NCI-H2171 (cell line): ENCODE results near the gene PSMA5.
"Not testable (repeated sequence)": the region's sequence is repeated elsewhere in the genome, so short reads cannot be mapped to it uniquely, and the experiment has no call there.

ENCODE experiments used
- DNase-seq: peaks from one replicate; lab custom pipeline; 2025; lab: John Stamatoyannopoulos, UW

The PSMA5 gene

DNA sequence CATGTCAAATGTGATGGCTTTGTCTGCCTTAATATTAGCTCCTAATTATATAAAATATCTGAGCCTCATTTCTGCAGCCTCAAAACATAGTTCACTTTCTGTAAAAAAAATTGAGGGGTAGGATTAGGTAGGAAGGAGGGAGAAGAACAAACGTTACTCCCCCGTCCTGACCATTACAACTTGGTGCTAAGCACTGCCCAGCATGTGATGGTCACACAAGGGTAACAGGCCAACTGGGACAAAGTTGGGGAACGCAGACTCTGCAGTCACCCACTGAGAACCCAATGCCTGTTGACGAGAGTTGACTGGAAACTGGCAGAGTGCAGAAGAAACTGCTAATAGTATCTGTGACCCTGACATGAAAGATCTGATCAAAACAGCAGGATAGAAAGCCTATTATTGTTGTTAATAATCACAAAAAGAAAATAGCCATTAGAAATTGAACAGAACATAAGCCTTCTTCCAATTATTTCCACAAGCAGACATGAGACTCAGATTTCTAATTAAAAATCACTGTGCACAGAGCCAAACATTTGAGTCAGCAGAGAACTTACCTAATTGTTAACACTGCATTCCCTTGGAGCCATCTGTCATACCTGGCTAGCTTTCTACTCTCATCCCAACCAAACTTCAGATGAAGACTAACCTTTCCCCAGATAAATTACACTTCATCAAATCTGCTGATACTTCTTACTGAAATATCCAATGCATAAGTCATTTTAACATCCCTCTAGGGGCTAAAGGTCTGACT is 34.0 kb downstream of the PSMA5 start:
- no peak for DNase-seq

- DNase-seq: no peak
Observed at GRCh38 chr1:109391626-109392025, 34.6 kb downstream of the PSMA5 start.

- DNase-seq: no peak
Observed at GRCh38 chr1:109391157-109391556, 35.1 kb downstream of the PSMA5 start.

DNA sequence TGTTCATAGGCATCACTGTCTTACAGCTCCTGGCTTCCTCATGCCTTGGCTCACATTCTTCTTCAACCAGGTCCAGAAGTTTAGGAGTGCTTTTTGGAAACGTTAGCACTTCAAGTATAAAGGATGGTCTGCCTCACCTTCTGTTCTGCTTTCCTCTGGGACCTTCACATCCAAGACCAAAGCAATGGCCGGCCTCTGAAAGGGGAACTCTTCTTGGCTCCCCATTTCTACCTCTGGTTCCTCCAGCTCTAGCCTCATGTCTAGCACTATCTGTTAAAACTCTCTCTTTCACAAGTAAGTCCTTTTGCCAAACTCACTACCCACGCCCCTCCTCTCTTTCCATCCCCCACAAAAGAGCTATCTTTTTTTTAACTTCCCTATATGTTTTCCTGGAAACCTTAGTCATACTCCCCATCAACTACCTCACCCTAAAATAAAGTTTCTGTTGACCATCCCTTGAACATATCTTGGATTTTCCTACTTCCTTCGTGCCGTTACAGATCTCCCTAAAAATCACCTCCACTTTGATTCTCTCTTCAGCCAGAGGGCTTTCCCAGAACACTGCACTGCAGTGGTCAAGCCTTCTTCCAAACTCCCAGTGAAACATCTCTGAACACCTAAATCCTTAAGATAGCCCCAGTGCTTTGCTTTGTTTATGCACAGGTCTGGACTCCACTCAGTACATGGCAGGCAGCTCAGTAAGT is 36.5 kb downstream of the PSMA5 start:
- no peak for DNase-seq

DNA sequence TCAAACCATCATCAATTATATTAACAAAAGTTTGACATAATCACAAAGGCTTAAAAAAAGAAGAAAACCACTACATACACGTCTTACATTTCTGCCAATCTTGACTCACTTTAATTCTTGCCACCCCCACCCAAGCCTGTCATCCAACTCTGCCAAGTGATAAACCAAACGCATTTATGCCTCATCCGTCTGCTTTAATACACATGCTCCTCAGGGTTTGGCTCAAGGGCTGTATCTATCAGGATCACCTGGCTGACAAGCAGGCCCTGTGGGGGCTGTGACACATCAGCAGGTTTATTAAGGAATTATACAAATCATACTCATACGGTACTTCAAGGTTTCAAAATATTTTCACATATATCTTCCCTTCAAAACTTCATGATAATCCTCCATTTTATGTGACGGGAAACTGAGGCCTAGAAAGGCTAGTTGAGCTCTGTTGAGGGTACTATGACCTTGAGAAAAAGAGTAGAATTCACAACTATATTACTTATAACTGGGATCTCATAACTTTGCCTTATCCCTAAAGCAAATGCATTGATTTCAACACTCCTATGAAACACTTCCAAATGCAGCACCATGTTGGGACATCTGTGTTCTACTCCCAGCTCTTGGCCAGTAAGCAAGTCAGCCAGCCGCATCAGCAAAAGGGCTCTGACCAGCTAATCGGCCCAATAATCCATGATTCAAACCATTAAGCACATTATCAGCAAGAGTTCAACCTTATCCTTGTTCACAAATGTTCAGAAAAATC is 37.2 kb downstream of the PSMA5 start:
- DNase-seq: no peak

DNA sequence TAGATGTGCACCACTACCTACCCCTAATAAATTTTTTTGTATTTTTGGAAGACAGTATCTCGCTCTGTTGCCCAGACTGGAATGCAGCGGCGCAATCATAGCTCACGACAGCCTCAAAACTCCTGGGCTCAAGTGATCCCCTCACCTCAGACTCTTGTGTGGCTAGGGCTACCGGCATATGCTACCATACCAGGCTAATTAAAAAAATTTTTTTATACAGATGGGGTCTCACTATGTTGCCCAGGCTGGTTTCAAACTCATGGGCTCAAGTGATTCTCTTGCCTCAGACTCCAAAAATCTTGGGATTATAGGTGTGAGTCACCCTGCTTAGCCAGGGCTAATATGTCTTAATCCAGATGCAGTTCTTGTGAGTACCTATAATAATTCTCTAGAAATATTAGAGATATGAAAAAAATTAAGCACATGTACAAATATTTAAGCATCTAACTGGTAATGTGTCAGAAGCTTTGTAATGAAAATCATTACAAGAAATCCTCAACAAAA is 38.0 kb downstream of the PSMA5 start:
- no peak for DNase-seq

- DNase-seq: no peak
Observed at GRCh38 chr1:109386054-109386717, 40.1 kb downstream of the PSMA5 start.

DNA sequence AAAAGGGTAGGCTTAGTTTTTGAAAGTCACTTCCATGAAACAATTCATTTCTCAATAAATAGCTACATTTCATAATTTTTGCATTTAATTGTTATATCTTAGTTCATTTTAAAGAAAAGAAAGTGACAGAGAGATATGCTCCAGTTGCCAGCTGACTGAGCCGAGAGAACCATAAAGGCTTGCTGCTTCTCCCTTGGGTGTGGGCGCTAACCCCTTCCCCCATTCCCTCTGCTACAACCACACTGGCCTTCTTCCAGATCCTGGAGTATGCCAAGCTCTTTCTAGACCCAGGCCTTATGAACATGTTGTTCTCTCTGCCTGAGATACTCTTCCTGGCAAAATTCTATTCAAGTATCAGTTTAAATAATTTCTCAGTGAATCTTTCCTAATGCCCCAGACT is 40.8 kb downstream of the PSMA5 start:
- no peak for DNase-seq

- no peak for DNase-seq
Observed at GRCh38 chr1:109383854-109384253, 42.4 kb downstream of the PSMA5 start.

DNA sequence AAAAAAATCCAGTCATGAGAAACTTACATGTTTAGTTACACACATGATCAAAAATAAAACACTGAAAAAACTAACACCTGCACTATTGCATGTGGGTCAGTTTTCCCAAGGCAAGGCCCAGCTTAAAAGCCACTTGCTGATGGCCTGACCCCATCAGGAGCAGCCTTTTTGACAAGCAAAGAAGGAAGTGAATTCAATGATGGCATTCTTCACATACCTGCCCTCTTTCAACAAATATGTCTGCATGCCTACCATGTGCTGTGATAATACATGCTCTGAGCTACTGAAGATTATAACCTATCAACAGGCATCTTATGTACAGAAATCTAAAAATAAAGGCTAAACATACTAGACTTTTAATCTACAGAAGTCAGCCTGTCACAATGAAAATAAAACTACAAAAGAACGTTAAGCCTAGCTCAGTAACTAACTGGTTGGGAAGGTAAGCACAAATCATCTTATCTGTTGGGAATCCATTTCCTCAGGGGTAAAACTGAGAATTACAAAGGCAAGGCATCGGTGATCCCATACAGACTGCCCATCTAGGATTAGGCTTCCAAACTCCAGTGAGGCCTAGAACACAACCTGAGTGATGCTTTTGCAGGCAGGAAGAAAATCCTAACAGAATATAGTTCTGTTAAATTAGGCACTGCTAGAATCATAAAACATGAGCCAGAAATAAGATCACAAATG is 43.0 kb downstream of the PSMA5 start:
- no peak for DNase-seq

- DNase-seq: no peak
Observed at GRCh38 chr1:109381573-109381972, 44.7 kb downstream of the PSMA5 start.

DNA sequence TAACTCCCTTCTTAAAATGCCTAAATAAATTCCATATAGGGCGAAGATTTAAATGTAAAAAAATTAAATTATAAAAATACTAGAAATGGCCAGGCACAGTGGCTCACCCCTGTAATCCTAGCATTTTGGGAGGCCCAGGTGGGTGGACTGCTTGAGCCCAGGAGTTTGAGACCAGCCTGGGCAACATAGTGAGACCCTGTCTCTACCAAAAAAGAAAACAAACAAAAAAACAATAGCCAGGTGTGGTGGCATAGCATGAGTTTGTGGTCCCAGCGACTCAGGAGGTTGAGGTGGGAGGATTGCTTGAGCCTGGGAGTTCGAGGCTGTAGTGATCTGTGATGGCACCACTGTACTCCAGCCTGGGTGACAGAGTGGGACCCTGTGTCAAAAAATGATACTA is 46.3 kb downstream of the PSMA5 start:
- no peak for DNase-seq

GRCh38 chr1:109379422-109379821 is 46.8 kb downstream of the PSMA5 start:
- no peak for DNase-seq

GRCh38 chr1:109377698-109378097 is 48.5 kb downstream of the PSMA5 start:
- no peak for DNase-seq

DNA sequence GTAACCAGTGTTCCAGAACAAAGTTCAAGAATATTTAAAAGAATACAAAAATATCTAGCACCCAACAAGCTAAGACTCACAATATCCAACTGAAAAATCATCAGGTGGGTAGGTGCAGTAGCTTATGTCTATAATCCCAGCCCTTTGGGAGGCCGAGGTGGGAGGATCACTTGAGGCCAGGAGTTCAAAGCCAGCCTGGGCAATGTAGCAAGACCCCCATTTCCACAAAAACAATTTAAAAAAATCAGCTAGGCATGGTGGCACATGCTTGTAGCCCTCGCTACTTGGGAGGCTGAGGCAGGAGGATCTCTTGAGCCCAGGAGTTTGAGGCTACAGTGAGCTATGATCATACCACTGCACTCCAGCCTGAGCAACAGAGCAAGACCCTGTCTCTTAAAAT is 52.6 kb downstream of the PSMA5 start:
- DNase-seq: not testable (repeated sequence)

- DNase-seq: no peak
Observed at GRCh38 chr1:109373126-109373525, 53.1 kb downstream of the PSMA5 start.

DNA sequence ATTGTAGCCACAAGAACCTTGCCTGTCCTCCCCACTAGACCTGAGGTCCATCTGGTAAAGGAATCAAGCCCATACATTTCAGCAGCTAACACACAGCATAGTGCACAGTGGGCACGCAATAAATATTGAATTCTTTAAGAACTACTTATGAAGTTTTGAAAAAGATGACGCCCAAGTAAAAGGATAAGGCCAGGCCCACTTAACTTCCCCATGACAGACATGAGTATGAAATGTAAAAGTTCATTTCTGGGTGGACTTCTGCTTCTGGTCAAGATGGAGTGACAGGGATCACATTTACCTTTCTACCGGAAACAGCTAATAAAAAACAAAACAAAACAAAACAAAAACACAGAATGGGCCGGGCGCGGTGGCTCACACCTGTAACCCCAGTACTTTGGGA is 54.0 kb downstream of the PSMA5 start:
- DNase-seq: no peak

DNA sequence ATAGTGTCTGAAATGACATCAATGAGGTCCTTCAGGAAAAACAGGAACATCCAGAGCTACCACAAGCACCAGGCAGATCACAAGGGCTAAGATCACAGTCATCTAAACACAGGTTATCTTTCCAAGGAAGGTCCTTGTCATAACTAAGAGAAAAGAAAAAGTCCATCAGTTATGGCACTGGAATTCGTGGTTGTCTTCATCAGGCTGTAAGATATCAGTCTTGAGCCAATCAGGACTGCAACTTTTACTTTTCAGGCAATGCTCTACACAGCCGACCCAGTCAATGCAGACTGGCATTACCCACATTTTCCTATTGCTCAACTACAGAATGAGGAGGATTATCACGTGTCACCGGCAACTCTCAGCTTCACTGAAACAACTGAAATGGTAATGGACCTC is 54.9 kb downstream of the PSMA5 start:
- no peak for DNase-seq

DNA sequence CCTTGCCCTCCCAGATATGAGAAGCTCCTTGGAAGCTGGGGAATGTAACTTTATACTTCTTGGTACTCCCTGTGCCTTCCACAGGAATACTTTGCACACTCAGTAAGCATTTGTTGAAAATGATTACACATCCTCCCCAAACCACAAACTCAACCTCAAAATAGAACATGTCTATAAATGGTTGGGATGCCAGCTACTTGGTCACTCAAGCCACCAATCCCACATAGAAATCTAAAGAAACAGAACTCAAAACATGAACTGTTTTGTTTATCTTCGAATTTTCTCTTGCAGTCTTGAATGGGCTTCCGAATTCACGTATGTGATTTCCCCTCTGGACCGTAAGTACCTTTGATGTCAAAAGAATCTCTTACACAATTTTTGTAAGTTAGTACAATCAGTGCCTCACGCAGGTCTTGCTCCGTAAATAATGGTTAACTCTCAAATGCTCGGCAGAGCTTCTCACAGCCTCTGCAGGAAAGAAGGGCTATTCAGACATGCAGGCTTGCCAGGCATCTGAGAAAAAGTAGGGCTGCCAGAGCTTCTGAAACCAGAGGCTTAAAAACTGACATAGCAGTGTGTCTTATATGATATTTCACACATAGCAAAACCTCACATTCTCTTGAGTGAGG is 55.4 kb downstream of the PSMA5 start:
- no peak for DNase-seq

DNA sequence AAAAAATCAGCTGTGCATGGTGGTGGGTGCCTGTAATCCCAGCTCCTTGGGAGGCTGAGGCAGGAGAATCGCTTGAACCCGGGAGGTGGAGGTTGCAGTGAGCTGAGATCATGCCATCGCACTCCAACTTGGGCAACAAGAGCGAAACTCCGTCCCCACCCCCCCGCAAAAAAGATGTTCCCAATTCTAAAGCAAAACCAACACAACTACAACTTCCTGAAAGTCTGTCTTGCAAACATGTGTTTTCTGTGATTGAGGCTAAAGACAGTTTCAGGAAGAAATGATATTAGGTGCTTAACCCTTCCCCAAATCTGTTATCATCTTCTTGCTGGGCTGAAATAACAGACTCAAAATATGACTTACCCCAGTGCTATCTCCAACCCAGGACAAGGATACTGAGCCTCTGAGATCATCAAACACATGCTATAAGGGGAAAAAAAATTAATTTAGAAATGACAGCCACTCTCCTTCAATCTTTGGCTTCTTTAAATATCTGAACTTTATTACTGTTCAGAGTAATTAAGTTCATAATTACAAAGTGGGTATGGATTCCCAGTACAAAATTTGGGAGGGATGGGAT is 57.0 kb downstream of the PSMA5 start:
- no peak for DNase-seq

DNA sequence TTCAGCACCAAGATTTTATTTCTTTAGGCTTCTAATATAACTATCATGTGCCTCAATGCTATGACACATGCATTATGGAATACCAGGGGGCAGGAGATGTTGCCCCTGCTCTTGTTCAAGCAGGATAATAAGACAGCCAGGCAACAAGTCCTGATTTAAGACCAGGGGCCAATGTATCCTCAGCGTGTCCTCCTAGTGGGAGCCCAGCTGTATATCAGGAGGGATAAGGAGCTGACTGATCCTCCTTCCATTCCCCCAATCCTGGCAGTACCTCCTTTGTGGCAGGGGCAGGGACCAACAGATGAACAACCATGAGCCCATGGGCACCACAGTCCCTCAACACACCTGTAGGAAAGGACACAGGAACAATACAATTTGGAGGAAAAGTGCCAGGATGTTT is 57.8 kb downstream of the PSMA5 start:
- no peak for DNase-seq
